NCI-H460 (cell line): ENCODE results near the gene NOL3. TPM values are rescaled to one million over a fixed set of nuclear protein-coding genes. Genes with fewer than 3 reads are reported as not detected.
A peak's percentile ranks its signal among the peaks of the same experiment; 100 is the strongest.

Experiments used
- DNase-seq: peaks from one replicate; pipeline ENCODE4 v3.0.0-alpha.2; 2016; ENCODE audit warnings: low read depth; ENCODE audit errors: extremely low read depth
- total RNA-seq: library from RNA; depleted of rRNA; stranded (reverse); fragments of >200 nt; shearing (Covaris generic); gene quantifications from 2 replicates; pipeline ENCODE4 v1.2.3, GENCODE V29; 2014

Gene NOL3
- total RNA-seq, 1 experiment from 2014 or later, result 68.2 TPM

DNA sequence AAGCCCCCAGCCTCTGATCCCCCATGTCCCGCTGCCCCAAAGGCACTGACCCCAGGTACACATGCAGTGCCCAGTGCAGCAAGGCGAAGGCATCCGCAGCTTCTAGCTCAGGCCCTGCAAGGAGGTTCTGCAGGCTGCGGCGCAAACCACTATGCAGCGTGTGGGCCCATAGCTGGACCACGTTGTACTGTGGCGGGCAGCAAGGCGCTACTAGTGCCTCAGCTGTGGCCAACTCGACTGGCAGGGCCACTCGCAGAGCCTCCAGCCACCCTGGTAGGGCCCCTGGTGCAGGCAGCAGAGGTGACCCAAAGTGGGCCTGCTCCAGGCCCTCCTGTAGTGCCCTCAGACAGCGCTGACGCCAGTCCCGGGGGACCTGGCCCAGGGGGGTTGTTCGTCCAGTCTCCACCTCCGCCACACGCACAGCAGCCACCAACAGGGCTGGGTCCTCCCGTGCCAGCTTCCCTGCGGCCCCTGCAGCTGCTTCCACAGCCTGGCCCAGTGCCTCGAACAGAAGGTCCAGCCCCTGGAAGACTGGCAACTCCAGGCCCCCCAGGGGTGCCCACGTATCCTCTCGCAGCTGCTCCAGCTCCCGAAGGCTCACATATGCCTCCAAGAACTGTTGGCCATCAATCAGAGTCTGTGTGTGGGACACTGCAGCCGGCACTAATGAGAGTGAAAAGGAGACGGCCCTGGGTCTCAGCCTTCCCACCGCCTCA is 17.0 kb downstream of the NOL3 start:
- DNase-seq, result no peak

DNA sequence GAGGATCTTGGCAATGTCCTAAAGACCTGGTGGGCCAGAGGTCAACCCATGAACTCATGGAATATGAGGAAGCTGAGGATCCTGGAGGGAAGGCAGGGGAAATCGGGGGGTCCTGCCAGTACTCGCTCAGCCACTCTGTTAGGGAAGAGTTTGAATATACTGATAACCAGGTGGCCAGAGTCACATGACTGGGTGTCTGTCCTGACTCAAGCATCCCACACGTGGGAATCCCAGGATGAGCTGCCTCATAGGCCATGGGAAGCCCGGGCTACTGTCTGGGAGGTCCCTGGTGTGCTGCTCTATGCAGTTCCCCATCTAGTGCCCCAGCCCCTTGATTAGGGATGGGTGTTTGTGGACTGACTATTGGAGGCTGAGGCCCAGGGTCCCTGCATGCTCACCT is 18.0 kb downstream of the NOL3 start:
- DNase-seq, result no peak

DNA sequence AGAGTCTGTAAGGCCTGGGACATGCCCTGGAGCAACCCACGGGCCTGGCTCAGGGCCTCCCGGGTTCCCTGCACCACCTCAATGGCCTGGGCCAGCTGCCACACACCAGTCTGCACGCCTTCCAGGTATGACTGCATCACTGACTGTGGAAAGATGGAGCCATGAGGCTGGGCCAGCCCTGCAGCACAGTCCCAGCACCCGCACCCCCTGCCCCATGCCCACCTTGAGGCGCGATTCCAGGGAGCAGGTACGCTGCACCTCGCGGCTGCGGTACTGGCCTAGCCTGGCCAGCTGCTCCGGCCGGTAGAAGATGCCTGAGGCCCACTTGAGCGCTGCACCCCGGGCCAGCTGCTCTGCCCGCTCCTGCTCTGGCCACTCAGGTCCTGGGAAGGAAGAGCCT is 18.5 kb downstream of the NOL3 start:
- DNase-seq, result no peak

DNA sequence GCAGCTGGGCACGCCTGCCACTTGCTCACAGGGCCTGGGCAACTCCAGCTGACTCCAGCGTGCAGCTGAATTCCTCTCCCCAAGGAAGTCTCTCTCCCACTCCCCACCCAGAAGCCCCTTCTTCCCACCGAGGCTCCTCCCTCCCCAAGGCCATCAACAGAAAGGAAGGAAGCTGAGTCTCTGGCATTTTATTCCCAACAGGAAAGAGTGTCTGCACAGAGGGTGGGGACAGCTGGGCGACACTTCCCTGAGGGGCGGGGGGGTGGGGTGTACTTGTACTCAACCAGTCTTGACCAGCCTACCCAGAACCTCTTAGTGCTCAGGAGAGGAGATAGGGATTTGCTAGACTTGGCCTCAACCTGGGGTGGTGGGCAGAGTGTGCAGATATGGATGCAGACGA is 19.7 kb downstream of the NOL3 start, which contains the start of gene EXOC3L1:
Gene EXOC3L1, minus strand, starts transcription at position 96 of the 400 bp plus-strand sequence. CDS start 460 bp downstream, outside the sequence.
- no peak for DNase-seq

DNA sequence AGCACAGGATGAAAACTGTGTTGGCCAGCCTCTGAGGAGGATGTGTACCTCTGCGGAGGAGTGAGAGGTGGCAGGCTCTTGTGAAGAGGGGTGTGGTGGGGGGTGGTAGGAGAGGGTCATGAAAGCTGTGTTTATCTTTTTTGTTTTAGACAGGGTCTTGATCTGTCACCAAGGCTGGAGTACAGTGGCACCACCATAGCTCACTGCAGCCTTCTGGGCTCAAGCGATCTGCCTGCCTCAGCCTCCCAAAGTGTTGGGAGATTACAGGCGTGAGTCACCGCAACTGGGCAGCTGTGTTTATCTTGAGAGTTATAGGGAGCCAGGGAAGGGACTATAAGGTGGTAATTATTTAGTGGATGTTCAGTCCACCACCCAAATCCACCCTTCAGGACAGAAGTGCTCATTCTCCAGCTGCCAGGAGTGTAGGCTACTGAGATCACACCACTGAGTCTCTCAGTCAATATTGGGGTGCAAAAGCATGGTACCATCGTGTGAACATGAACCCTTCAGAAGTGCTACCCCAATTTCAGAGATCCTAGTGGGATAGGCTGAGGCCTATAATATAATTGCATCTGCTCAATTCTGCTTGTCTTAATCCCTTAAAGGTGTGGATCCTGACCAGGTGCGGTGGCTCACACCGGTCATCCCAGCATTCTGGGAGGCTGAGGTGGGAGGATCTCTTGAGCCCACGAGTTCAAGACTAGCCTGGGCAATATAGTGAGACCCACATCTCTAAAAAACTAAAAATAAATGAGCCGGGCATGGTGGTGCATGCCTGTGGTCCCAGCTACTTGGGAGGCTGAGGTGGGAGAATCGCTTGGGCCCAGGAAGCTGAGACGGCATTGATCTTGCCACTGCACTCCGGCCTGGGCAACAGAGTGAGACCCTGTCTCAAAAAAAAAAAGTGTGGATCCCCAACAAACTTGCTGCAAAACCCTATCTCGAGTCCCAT is 20.4 kb downstream of the NOL3 start:
- DNase-seq, result no peak

DNA sequence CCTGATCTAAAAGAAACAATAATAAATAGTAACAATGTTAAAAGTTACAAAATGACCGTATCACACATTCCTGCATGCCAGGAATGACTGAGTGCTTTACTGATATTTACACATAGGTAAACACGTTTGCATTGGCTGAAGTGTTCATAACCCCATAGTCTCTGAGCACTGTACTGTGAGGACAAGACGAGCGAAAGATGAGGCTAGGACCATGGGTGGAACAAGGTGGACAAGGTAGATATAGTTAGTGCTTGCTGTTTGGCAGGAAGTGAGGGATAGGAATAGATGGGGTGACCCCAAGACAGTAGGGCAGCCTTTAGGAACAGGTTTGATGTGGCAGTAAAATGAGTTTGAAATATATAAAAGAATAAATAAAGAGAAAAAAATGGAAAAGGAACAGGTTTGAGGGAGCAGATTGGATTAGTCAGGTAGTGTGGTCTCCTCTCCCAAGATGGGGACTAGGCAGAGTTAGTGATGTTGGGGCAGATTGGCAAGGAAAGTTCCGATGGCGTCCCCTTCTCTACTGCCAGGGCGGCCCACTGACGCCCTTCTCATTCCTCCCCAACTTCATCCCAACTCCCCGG is 21.2 kb downstream of the NOL3 start:
- DNase-seq, result no peak

DNA sequence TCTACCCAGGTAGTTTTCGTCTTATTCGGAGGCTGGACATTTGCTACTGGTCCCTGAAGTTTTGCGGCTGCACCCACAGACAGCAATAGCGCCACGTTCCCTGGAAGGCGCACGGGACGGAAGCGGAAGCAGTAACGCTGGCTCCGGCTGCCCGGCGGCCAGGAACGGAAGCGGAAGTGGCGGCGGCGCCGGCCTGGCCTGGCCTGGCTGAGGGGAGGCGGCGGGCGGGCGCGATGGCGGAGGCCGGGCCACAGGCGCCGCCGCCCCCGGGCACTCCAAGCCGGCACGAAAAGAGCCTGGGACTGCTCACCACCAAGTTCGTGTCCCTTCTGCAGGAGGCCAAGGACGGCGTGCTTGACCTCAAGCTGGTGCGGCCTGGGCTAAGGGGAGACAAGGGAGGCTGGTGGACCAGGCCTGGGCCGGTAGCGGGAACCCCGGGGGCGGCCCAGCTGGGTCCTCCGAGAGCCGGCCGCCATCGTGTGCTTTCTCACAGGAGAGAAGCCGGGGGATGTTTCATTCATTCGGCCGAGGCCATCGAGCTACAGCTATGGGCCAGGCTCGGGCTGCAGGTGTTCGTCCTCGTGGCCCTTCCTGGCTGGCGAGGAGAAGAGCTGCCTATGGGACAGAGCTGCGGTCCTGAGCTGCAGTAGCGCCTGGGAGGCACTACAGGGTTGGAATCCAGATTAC is 21.8 kb downstream of the NOL3 start, which contains the start of gene E2F4:
Gene E2F4, plus strand, starts transcription at position 161 of the 687 bp plus-strand sequence. Its CDS starts 73 bp downstream, at position 234.
- DNase-seq, result peak; percentile 91

DNA sequence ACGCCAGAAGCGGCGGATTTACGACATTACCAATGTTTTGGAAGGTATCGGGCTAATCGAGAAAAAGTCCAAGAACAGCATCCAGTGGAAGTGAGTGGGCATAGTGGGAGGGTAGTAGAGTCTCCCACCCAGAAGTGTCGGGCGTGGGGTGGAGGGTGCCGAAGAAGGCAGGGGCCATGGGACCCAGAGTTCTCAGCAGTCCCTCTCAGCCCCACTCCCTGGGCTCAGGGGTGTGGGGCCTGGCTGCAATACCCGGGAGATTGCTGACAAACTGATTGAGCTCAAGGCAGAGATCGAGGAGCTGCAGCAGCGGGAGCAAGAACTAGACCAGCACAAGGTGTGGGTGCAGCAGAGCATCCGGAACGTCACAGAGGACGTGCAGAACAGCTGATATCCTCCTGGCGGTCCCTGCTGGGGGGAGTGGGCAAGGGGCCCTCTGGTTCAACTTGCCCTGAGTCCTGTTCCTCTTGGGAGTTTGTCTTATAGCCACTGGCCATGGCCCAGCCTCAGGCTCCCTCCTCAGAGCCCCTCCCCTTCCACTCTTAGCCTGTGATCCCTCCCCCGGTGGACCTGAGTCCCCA is 22.5 kb downstream of the NOL3 start:
- no peak for DNase-seq

DNA sequence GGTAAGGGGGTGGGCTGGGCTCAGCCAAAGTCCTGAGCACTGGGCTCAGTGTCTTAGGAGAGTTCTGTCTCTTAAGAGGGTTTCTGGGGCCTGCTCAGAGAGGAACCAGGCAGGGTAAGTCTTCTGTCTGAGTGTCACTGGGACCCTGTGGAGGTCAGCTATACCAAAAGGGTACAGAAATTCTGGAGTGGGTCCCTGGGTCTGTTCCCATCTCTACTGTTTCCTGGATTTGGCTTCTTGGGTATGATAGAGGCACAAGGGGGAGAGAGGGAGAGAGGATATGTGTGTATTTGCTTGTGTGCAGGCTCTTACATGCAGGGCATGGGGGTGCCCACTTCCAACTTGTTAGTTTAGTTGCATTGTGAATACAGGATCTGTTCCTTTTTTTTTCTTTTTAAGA is 23.2 kb downstream of the NOL3 start:
- DNase-seq, result no peak

DNA sequence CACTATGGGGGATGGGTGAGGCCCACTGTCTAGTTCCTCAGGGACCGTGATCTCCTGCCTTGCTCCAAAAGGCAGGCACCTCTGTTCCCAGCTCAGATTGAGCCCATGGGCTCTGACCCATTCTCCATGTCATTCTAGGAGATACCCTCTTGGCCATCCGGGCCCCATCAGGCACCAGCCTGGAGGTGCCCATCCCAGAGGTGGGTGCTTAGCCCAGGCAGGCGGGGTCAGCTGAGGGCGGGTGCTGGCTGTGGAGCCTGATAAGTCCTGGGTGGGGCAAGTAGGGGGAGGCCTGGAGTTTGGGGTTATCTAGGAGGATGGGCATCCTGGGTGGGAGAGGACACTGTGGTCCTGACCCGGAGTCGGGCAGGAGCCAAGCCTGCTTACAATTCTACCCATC is 23.9 kb downstream of the NOL3 start:
- no peak for DNase-seq

DNA sequence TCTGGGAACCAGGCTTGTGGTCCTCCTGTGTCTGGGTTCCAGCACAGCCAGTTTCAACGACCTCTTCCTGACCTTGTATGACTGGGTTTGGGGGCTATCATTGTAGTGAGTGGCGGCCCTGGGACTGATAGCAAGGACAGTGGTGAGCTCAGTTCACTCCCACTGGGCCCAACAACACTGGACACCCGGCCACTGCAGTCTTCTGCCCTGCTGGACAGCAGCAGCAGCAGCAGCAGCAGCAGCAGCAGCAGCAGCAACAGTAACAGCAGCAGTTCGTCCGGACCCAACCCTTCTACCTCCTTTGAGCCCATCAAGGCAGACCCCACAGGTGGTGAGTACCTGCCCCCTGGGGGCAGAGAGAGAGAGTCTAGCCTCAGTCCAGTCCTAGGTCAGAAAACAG is 25.3 kb downstream of the NOL3 start:
- no peak for DNase-seq

DNA sequence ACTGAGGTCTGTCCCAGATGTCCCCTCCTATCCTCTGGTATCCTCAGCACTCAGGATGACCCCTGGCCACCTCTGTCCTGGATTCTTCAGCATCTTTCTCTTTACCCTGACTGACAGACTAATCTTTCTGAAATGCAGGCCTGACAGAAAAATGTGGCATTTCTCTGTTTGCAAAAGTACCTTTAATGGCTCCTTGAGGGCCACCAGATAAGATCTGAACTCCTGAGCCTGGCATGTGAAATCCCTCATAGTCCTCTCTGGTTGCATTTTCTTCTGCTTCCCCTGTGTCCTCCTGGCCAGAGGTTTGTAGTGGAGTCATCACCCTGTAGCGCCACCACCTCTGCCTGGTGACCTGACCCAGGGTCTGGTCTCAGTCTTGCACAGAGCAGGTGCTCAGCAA is 26.5 kb downstream of the NOL3 start:
- no peak for DNase-seq

DNA sequence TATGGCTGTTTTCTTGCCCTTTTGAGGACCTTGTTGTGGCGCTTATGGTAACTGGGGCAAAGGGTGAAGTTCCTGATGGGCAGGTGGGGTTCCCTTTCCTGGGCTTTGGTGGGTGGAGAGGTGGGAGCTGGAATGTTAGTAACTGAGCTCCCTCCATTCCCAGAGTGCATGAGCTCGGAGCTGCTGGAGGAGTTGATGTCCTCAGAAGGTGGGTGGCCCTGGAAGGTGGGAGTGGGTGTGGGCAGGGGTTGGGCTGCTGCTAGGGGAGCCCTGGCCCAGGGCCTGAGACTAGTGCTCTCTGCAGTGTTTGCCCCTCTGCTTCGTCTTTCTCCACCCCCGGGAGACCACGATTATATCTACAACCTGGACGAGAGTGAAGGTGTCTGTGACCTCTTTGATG is 27.4 kb downstream of the NOL3 start:
- DNase-seq, result no peak

DNA sequence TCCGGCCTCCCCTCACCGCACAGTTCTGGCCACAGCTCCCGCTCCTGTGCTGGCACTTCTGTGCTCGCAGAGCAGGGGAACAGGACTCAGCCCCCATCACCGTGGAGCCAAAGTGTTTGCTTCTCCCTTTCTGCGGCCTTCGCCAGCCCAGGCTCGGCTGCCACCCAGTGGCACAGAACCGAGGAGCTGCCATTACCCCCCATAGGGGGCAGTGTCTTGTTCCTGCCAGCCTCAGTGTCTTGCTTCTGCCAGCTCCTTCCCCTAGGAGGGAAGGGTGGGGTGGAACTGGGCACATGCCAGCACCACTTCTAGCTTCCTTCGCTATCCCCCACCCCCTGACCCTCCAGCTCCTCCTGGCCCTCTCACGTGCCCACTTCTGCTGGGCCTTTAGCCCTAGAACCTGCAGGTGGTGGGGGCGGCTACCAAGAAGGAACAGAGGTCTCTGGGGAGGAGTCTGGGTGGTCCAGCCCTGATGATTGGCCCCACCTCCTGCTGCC is 27.9 kb downstream of the NOL3 start:
- DNase-seq, result peak; percentile 64

DNA sequence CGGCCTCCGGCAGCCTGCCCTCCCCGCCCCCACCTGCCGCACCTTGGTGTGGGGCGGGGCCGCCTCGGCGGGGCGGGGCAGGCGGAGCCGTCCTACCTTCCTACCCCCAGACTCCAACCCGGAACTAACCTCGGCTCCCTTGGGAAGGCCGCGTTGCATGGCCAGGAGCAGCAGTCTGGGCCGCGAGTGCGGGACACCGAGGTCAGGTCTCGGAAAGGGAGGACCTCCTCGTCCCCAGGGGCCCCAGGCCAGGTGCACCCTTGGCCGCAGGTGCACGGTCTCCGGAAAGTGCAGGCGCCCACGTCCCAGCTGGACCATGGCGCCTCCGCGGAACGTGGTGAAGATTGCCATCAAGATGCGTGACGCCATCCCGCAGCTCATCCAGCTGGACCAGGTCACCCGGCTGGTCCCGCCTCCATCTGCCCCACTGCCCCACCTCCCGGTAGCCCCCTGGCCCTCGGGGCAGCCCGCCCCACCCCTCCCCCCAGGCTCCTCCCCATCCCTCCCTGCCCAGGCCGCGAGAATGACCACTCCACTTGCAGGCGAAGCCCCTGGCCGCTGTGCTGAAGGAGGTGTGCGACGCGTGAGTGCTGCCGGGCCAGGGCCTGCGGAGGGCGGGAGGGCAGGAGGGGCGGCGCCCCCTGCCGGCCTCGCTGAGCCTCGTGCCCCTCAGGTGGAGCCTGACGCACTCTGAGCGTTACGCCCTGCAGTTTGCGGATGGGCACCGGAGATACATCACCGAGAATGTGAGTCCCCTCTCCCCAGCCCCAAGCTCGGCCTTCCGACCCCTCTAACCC is 28.9 kb downstream of the NOL3 start, which contains the start of gene ELMO3:
Gene ELMO3, plus strand, starts transcription at position 121 of the 797 bp plus-strand sequence. Its CDS starts 196 bp downstream, at position 317.
- no peak for DNase-seq

DNA sequence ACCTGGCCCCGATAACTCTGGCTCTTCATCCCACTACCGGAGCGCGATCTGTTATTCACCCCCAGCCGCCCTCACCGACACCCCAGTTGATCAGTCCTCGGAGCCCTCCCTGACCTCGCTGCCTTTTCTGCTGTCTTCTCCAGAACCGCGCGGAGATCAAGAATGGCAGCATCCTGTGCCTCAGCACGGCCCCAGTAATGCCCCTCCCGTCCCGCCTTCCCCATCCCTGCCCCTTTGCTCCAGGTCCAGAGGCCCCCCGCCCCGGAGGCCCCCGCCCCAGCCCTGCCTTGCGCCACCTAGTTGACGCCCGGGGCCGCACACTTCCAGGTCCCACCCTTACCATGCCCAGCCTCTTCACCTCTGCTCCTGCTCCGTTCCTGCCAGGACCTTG is 29.5 kb downstream of the NOL3 start:
- DNase-seq, result no peak

DNA sequence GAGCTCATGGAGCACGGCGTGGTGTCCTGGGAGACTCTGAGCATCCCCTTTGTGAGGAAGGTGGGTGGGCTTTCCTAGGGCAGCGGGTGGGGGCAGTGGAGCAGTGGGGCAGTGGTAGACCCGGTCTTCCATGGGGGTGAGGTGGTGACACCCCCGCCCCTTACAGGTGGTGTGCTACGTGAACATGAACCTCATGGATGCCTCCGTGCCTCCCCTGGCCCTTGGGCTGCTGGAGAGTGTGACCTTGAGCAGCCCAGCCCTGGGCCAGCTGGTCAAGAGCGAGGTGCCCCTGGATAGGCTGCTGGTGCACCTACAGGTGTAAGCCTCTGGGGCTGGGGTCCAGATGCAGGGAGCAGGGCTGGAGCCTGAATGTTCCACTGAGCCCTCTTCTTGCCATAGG is 30.2 kb downstream of the NOL3 start:
- no peak for DNase-seq

DNA sequence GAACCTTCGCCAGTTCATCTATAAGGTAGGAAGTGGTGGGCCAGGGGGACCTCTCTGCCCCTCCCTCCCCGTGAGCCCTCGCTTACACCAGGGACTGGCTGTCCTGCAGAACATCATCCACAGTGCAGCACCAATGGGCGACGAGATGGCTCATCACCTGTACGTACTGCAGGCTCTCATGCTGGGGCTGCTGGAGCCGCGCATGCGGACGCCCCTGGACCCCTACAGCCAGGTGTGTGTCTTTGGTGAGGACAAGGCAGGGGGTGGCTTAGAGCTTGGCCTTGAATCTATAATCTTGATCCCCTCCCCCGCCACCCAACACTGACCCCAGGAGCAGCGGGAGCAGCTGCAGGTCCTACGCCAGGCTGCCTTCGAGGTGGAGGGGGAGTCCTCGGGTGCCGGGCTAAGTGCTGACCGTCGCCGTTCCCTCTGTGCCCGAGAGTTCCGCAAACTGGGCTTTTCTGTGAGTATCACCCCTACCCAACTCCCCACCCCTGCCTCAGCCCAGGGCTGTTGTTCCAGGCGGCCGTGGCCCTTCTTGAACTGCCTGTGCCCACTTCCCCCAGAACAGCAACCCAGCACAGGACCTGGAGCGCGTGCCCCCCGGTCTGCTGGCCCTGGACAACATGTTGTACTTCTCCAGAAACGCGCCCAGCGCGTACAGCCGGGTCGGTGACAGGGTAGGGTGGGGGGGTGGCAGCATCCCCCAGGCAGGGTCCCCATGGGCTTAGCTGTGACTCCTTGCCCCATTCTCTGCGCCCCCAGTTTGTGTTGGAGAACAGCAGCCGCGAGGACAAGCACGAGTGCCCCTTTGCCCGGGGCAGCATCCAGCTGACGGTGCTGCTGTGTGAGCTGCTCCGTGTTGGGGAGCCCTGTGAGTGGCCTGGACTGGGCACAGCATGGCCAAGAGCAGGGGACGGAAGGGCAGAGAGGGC is 31.3 kb downstream of the NOL3 start:
- DNase-seq, result no peak
